ENCODE data around the gene PKD2.

- TF ChIP-seq POLR2A (IDR thresholded peaks at IDR 0.05; ENCODE audit: low read depth, low read length) (no peak), POLR2AphosphoS5 (IDR thresholded peaks at IDR 0.05; ENCODE audit: low read depth, low read length) (no peak)
These were observed 40.2 kb upstream of the PKD2 start for GRCh38 chr4:87967193-87967592.

Measured in GM12892 (cell line).